GM12878 (cell line): Measurements from ENCODE around the gene MAST1. TPM values are rescaled to one million over a fixed set of nuclear protein-coding genes. Genes with fewer than 3 reads are reported as not detected.

Source experiments
- ASH2L ChIP-seq: fragments of 300-600, 200-600 bp; sonication (generic); IDR thresholded peaks from 2 replicates; pipeline ENCODE4 v1.6.1; 2017; ENCODE audit warnings: low read depth, mild to moderate bottlenecking, borderline replicate concordance
- BCLAF1 ChIP-seq: fragments of 450-650 bp; IDR thresholded peaks from 2 replicates; pipeline ENCODE4 v1.6.1; 2017; ENCODE audit warnings: antibody characterized with exemption, mild to moderate bottlenecking, moderate library complexity
- CBX3 ChIP-seq: fragments of 200-600 bp; sonication (generic); IDR thresholded peaks from 2 replicates; pipeline ENCODE4 v1.6.1; 2016; ENCODE audit warnings: low read depth, borderline replicate concordance
- CEBPZ ChIP-seq: fragments of 150-350 bp; IDR thresholded peaks from 2 replicates; pipeline ENCODE4 v1.6.1; 2016; ENCODE audit warnings: low read depth, low read length
- CTCF ChIP-seq, 3 experiments: IDR thresholded peaks in 2 of 3; conservative IDR thresholded peaks in 1 of 3; 2 replicates each; pipeline ENCODE4 v1.5.1; 2011; ENCODE audit warnings: low read depth in 3 of 3, low read length in 3 of 3, mild to moderate bottlenecking in 3 of 3, control low read depth in 2 of 3, moderate library complexity in 2 of 3, inconsistent platforms in 1 of 3, mixed read lengths in 1 of 3; ENCODE audit not compliant: control insufficient read depth in 2 of 3, insufficient read depth in 1 of 3; ENCODE audit errors: extremely low read depth in 1 of 3
- EED ChIP-seq: sonication (generic); IDR thresholded peaks from 2 replicates; pipeline ENCODE4 v1.6.1; 2016; ENCODE audit warnings: antibody characterized with exemption, low read depth
- FOS ChIP-seq: IDR thresholded peaks from 3 replicates; pipeline ENCODE4 v1.6.1; 2011; ENCODE audit warnings: borderline replicate concordance; ENCODE audit not compliant: insufficient read length; ENCODE audit errors: extremely low read depth
- KDM1A ChIP-seq: fragments of 200-600 bp; sonication (generic); IDR thresholded peaks from 2 replicates; pipeline ENCODE4 v1.6.1; 2016; ENCODE audit warnings: borderline replicate concordance
- KLF5 ChIP-seq: fragments of 450-650 bp; IDR thresholded peaks from 2 replicates; pipeline ENCODE4 v1.6.1; 2014; ENCODE audit warnings: mild to moderate bottlenecking; ENCODE audit not compliant: partially characterized antibody
- MEF2A ChIP-seq: IDR thresholded peaks from 2 replicates; pipeline ENCODE4 v1.6.1; 2011; ENCODE audit warnings: low read depth, mild to moderate bottlenecking, low read length, moderate library complexity; ENCODE audit not compliant: insufficient read depth
- NFYA ChIP-seq: IDR thresholded peaks from 2 replicates; pipeline ENCODE4 v1.6.1; 2011; ENCODE audit warnings: low read depth, mild to moderate bottlenecking, low read length, improper control_type of control experiment, borderline replicate concordance
- PAX8 ChIP-seq: fragments of 450-650 bp; IDR thresholded peaks from 2 replicates; pipeline ENCODE4 v1.6.1; 2017; ENCODE audit warnings: mild to moderate bottlenecking, moderate library complexity
- POLR2AphosphoS5 ChIP-seq: IDR thresholded peaks from 2 replicates; pipeline ENCODE4 v1.6.1; 2011; ENCODE audit warnings: mild to moderate bottlenecking, low read length, inconsistent platforms
- REST ChIP-seq: IDR thresholded peaks from 2 replicates; pipeline ENCODE4 v1.6.1; 2012; ENCODE audit warnings: mild to moderate bottlenecking, low read depth, low read length
- SMAD1 ChIP-seq: fragments of 450-650 bp; IDR thresholded peaks from 2 replicates; pipeline ENCODE4 v1.6.1; 2018; ENCODE audit warnings: mild to moderate bottlenecking, low read depth; ENCODE audit not compliant: partially characterized antibody
- SPI1 ChIP-seq: IDR thresholded peaks from 2 replicates; pipeline ENCODE4 v1.6.1; 2011; ENCODE audit warnings: low read depth, mild to moderate bottlenecking, low read length, moderate library complexity, borderline replicate concordance; ENCODE audit not compliant: insufficient read depth
- ZNF24 ChIP-seq: fragments of 450-650 bp; IDR thresholded peaks from 2 replicates; pipeline ENCODE4 v1.6.1; 2017; ENCODE audit warnings: antibody characterized with exemption, mild to moderate bottlenecking
- polyA plus RNA-seq, 11 experiments: library from polyadenylated mRNA; depleted of rRNA in 4 of 11; unstranded in 6 of 11; stranded (reverse) in 5 of 11; fragments of >200 nt; fragmentation: Nextera tagmentation in 4 of 11; fragmentation: Illumina TruSeq in 1 of 11; extraction: Ambion mirVana in 4 of 11; extraction: Trizol in 1 of 11; gene quantifications; 1 replicate in 1 of 11; 2 replicates in 10 of 11; pipeline versions ENCODE4 v1.2.1 to v1.2.3, GENCODE V29; 2011 to 2016; ENCODE audit warnings: inconsistent platforms in 2 of 11, missing spikeins in 2 of 11, low read depth in 1 of 11
- total RNA-seq, 4 experiments: library from RNA; depleted of rRNA in 3 of 4; stranded (reverse); fragments of >200 nt in 3 of 4; fragmentation: Illumina TruSeq in 1 of 4; extraction: Trizol in 1 of 4; gene quantifications; 2 replicates each; pipeline versions ENCODE4 v1.2.1 to v1.2.3, GENCODE V29; 2013 to 2021

MAST1 gene
- total and polyA plus RNA-seq, 10 of the 15 experiments (the other 5 are each of a cell fraction or from before 2014, with no cell fraction given) = 0.08 to 0.79 (median 0.44) TPM; not detected in 1

- TF ChIP-seq CEBPZ (no peak), POLR2AphosphoS5 (peak; percentile 99), SPI1 (no peak), KLF5 (peak; percentile 99), KDM1A (no peak), BCLAF1 (peak; percentile 92), PAX8 (no peak), SMAD1 (no peak), ASH2L (no peak), ZNF24 (no peak), CTCF (IDR thresholded peaks at IDR 0.05 in 2 of 3, conservative IDR thresholded peaks at IDR 0.05 in 1 of 3; ENCODE audit: control insufficient read depth in 2 of 3, extremely low read depth in 1 of 3, insufficient read depth in 1 of 3, low read depth in 3 of 3, low read length in 3 of 3) (no peak), REST (no peak), EED (no peak), CBX3 (no peak), NFYA (no peak), FOS (no peak), MEF2A (no peak)
Observed at GRCh38 chr19:12801466-12802266, 36.6 kb upstream of the MAST1 start, which contains the start of the genes PRDX2 and THSD8 (continued).
